Activated B cell treated with CpG ODN at 0.5 μM for 24 hours (primary cell): ENCODE measurements around the gene CACHD1. TPM values are rescaled to one million over a fixed set of nuclear protein-coding genes. Genes with fewer than 3 reads are reported as not detected.
"Not testable (repeated sequence)": the region's sequence is repeated elsewhere in the genome, so short reads cannot be mapped to it uniquely, and the experiment has no call there.

Source experiments
- ATAC-seq: fragments of 200-7000 bp; cut with Tn5 transposase; one replicate; pipeline ENCODE4 v1.10.0; 2021; ENCODE audit warnings: low read depth, mild to moderate bottlenecking, moderate library complexity
- CTCF ChIA-PET: fragments of 350-600 bp; sonication (Branson Sonifier 250); formaldehyde crosslinking; loops from one replicate; lab custom pipeline; 2021; ENCODE audit warnings: antibody characterized with exemption; lab: Charles Lee
- POLR2A ChIA-PET: fragments of 350-600 bp; sonication (Branson Sonifier 250); formaldehyde crosslinking; loops from one replicate; lab custom pipeline; 2021; ENCODE audit warnings: antibody characterized with exemption; lab: Charles Lee
- DNase-seq: peaks from one replicate; pipeline ENCODE4 v3.0.0; 2022
- H3K27ac Mint-ChIP-seq: one replicate; pipeline ENCODE4 v1.8.0; 2020; ENCODE audit warnings: mixed read lengths
- H3K27me3 Mint-ChIP-seq: one replicate; pipeline ENCODE4 v1.8.0; 2021; ENCODE audit warnings: mixed read lengths
- H3K36me3 Mint-ChIP-seq: one replicate; pipeline ENCODE4 v1.8.0; 2021; ENCODE audit warnings: low read depth, mixed read lengths
- H3K4me1 Mint-ChIP-seq: one replicate; pipeline ENCODE4 v1.8.0; 2021; ENCODE audit warnings: mixed read lengths
- H3K4me3 Mint-ChIP-seq: one replicate; pipeline ENCODE4 v1.8.0; 2020; ENCODE audit warnings: mild to moderate bottlenecking, mixed read lengths
- H3K9me3 Mint-ChIP-seq: one replicate; pipeline ENCODE4 v1.8.0; 2020; ENCODE audit warnings: mixed read lengths
- intact Hi-C: fragments of 100-400 bp; cut with micrococcal nuclease; formaldehyde crosslinking; loops from one replicate; pipeline ENCODE4 v1.15.1; 2024
- total RNA-seq: library from RNA; stranded (reverse); gene quantifications from 2 replicates; pipeline ENCODE4 v1.2.3, GENCODE V29; 2022
- TF ChIP-seq, protein P1 (sequence below): fragments of 200-600 bp; IDR thresholded peaks from one replicate; pipeline ENCODE4 v1.8.0; 2022; ENCODE audit warnings: antibody characterized with exemption, mild to moderate bottlenecking

Gene CACHD1
- total RNA-seq, 1 donor from 2014 or later = 0.22 TPM

- TF ChIP-seq, protein P1, sequence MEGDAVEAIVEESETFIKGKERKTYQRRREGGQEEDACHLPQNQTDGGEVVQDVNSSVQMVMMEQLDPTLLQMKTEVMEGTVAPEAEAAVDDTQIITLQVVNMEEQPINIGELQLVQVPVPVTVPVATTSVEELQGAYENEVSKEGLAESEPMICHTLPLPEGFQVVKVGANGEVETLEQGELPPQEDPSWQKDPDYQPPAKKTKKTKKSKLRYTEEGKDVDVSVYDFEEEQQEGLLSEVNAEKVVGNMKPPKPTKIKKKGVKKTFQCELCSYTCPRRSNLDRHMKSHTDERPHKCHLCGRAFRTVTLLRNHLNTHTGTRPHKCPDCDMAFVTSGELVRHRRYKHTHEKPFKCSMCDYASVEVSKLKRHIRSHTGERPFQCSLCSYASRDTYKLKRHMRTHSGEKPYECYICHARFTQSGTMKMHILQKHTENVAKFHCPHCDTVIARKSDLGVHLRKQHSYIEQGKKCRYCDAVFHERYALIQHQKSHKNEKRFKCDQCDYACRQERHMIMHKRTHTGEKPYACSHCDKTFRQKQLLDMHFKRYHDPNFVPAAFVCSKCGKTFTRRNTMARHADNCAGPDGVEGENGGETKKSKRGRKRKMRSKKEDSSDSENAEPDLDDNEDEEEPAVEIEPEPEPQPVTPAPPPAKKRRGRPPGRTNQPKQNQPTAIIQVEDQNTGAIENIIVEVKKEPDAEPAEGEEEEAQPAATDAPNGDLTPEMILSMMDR = no peak
- intact Hi-C loops = no loop called here
- ATAC-seq (no peak), DNase-seq (no peak)
- Mint-ChIP-seq H3K27ac (no peak overlapping the region), H3K9me3 (no peaks in the 10 kb centered on the region), H3K4me1 (no peaks in the 10 kb centered on the region), H3K27me3 (peaks cover 3% of the 10 kb centered on the region), H3K36me3 (no peaks in the 10 kb centered on the region), H3K4me3 (no peak overlapping the region)
- POLR2A ChIA-PET = no interaction called here
- CTCF ChIA-PET = no interaction called here
Observed at GRCh38 chr1:64601207-64601606, 131.3 kb downstream of the CACHD1 start.

DNA sequence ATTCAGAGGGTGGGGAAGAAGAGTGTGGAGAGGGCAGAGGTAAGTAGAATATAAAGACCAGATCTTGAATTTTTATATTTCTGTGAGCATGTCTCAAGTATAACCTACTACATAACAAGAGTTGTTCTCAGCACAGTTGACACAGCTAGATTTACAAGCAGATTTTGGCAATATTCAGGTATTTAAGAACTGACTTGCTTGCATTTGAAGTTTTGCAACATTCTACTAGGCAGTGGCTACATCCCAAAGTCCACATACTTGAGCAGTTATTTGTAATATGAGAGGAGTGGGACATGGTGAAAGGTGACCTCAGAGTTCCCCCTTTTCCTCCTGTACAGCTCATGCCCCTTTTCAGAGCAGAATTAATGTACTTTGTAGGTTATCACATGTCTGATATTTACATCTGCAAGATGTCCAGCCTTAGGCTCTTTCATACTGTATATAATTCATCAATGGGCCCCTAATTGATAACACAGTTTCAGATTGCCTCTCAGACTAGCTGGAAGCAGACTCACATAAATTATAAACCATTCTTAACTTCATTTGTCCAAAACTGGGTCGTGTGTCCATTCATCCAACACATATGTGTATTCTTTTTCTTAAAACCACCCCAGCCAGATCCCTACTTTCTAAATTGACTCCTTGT, 138.2 kb downstream of the CACHD1 start:
- Mint-ChIP-seq H3K27me3 (no peaks in the 10 kb centered on the region), H3K4me3 (no peak overlapping the region), H3K4me1 (no peaks in the 10 kb centered on the region), H3K36me3 (no peaks in the 10 kb centered on the region), H3K9me3 (peaks cover 14% of the 10 kb centered on the region), H3K27ac (no peak overlapping the region)
- intact Hi-C loops = no loop called here
- DNase-seq = no peak
- TF ChIP-seq, protein P1 = no peak
- POLR2A ChIA-PET = no interaction called here
- ATAC-seq = no peak
- CTCF ChIA-PET = no interaction called here

- no peak for ATAC-seq
- no peak for DNase-seq
- no peaks in the 10 kb centered on the region for H3K36me3 Mint-ChIP-seq
- H3K27ac Mint-ChIP-seq = no peak overlapping the region
- no peaks in the 10 kb centered on the region for H3K4me1 Mint-ChIP-seq
- CTCF ChIA-PET = no interaction called here
- intact Hi-C loops = no loop called here
- no peak overlapping the region for H3K4me3 Mint-ChIP-seq
- H3K9me3 Mint-ChIP-seq = peaks cover 14% of the 10 kb centered on the region
- TF ChIP-seq, protein P1 = no peak
- POLR2A ChIA-PET = no interaction called here
- H3K27me3 Mint-ChIP-seq = no peaks in the 10 kb centered on the region
Observed at GRCh38 chr1:64608651-64609048, 138.7 kb downstream of the CACHD1 start.

DNA sequence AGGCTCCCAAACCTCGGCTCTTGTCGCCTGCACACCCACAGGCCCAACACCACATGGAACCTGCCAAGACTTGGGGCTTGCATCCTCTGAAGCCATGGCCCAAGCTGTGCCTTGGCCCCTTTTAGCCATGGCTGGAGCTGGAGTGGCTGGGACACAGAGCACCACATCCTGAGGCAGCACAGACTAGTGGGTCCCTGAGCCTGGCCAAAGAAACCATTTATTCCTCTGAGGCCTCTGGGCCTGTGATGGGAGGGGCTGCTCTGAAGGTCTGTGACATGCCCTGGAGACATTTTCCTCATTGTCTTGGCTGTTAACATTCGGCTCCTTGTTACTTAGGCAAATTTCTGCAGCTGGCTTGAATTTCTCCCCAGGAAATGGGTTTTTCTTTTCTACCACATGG, 141.0 kb downstream of the CACHD1 start:
- CTCF ChIA-PET = not testable (repeated sequence)
- peaks cover 14% of the 10 kb centered on the region for H3K9me3 Mint-ChIP-seq

DNA sequence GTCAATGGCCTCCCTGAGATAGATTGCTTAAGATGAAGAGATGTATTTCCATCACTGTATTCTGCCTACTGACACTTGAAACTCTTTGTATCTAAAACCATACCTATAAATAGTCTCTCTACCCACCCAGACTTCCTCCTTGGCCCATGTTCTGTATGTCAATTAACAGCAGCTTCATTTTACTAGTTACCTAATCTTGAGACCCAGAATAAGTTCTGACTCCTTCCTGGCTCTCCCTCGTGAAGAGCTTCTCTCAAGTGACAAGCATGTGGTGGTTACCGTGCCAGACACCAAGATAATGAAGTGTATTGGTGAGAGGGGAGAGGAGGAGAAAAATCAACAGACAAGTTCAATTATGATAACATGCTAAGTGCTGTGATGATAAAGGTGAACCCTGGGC, 146.1 kb downstream of the CACHD1 start:
- no peak overlapping the region for H3K27ac Mint-ChIP-seq
- peaks cover 6% of the 10 kb centered on the region for H3K9me3 Mint-ChIP-seq
- no peak for DNase-seq
- TF ChIP-seq, protein P1 = no peak
- H3K36me3 Mint-ChIP-seq = no peaks in the 10 kb centered on the region
- no peaks in the 10 kb centered on the region for H3K27me3 Mint-ChIP-seq
- intact Hi-C loops = no loop called here
- CTCF ChIA-PET = no interaction called here
- ATAC-seq = no peak
- no peak overlapping the region for H3K4me3 Mint-ChIP-seq
- POLR2A ChIA-PET = no interaction called here
- H3K4me1 Mint-ChIP-seq = peaks cover 13% of the 10 kb centered on the region

More for the DNA sequence above, 141.0 kb downstream of the CACHD1 start:
- ATAC-seq, H3K4me3 Mint-ChIP-seq, intact Hi-C loops, POLR2A ChIA-PET, H3K27me3 Mint-ChIP-seq, H3K36me3 Mint-ChIP-seq, H3K27ac Mint-ChIP-seq, H3K4me1 Mint-ChIP-seq, DNase-seq: not testable (repeated sequence)

DNA sequence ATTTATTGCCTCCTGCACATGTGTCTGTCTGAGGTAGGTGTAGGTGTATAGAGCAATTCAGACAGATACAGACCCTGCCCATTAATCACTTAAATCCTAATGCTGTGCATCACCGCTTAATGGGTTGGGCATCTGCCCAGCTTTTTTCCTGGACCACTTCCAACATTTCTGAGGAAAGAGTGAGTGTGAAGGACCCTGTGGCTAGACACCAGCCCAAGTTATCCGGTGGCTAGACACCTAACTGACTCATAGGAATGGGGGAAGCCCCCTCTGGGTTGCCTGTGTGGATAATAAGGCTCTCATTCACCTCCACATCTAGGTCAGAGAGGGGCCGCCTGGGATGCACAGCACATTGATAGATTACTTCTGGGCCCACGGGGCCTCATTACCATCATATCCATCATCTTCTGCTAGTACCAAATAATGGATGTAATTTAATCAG, 153.8 kb downstream of the CACHD1 start:
- ChIA-PET POLR2A (no interaction called here), CTCF (no interaction called here)
- ATAC-seq (no peak), DNase-seq (no peak)
- intact Hi-C loops = no loop called here
- TF ChIP-seq, protein P1 = no peak
- Mint-ChIP-seq H3K9me3 (no peaks in the 10 kb centered on the region), H3K27me3 (peaks cover 4% of the 10 kb centered on the region), H3K27ac (no peak overlapping the region), H3K4me1 (peaks cover 2% of the 10 kb centered on the region), H3K36me3 (no peaks in the 10 kb centered on the region), H3K4me3 (no peak overlapping the region)
